Measurements from ENCODE around the gene MAD1L1. TPM values are rescaled to one million over a fixed set of nuclear protein-coding genes. Genes with fewer than 3 reads are reported as not detected.
A peak's percentile ranks its signal among the peaks of the same experiment; 100 is the strongest.

Gene MAD1L1
- total and polyA plus RNA-seq, 2 of the 13 experiments (the other 11 are each of a cell fraction or from before 2014, with no cell fraction given), result 17.4 to 64.7 TPM

DNA sequence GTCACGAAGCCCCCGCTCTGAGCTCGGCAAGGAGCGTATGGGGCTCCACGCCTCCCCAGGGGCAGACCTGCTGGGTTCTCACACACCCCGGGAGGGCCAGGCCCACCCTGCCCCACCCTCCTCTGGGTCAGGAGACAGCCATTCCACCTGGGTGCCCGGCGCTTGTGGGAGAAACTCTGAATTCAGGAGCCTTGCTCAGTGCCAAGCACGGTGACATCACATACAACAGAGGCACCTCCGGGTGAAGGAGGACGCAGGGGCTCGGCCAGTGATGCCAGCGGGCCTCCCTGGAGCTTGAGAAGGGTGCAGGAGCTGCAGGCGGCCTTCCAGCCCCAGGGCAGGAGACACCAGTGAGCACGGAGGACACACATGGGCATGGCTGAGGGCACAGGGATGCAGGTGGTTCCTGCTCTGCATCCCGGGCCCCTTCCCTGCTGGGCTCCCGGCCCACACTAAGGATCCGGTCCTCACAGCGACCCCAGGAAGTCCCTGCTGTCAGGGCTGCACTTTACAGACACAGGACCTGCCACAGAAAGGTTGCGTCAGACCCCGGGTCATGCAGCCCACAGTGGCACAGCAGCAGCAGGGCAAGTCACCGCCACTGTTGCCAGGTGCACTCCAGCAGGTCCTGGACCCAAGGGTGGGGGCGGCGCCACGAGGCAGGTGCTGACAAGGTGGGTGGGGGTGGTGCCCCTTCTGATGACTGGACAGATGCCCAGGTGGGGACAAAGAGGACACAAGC is 108.0 kb downstream of the MAD1L1 start:
- Histone ChIP-seq H3K9ac (ENCODE audit: insufficient read depth, low read depth, low read length) (no peak overlapping the region), H3K4me1 (ENCODE audit: insufficient read depth, low read length) (no peaks in the 10 kb centered on the region), H3K9me3 (ENCODE audit: low read length) (no peaks in the 10 kb centered on the region), H2AFZ (ENCODE audit: low read length) (no peak overlapping the region), H4K20me1 (ENCODE audit: insufficient read depth, low read length) (no peaks in the 10 kb centered on the region), H3K36me3 (replicated peaks in 1 of 2; ENCODE audit: control insufficient read depth in 1 of 2, insufficient read depth in 2 of 2, low read length in 2 of 2) (peaks cover 13 to 35% of the 10 kb centered on the region in 2 experiments; a peak in 4 of 5 replicates), H3K27me3 (ENCODE audit: control insufficient read depth in 1 of 2, insufficient read depth in 2 of 2, low read length in 2 of 2) (no peaks in the 10 kb centered on the region), H3K4me3 (replicated peaks in 1 of 3; ENCODE audit: insufficient read depth in 1 of 3, low read depth in 2 of 3, low read length in 3 of 3) (no peak overlapping the region), H3K27ac (ENCODE audit: extremely low read length, insufficient read depth, low read length) (no peak overlapping the region), H3K4me2 (ENCODE audit: low read depth, low read length) (no peak overlapping the region), H3K79me2 (ENCODE audit: insufficient read depth, low read length) (no peaks in the 10 kb centered on the region)
- FAIRE-seq (no peak), DNase-seq (ENCODE audit: low spot score) (no peak), ATAC-seq (no peak)
- intact Hi-C loops (cut with micrococcal nuclease; ENCODE audit: unreplicated experiment) (no loop called here), in situ Hi-C loops (cut with HindIII; ENCODE audit: extremely low pct_ligation_motif_present, low pct_unique_long_range_greater_than_20kb) (no loop called here)
- WGBS (ENCODE audit: low lambda C conversion rate), result 100% methylated on average over 5 of the region's 25 CpGs
- no TSS peak for BruUV-seq (replicated peaks)
- POLR2A ChIA-PET, result no interaction called here
- 0 out of 2 replicates have a peak, but pooled peaks have one; percentile 5 for TF ChIP-seq CEBPB (IDR thresholded peaks at IDR 0.05; ENCODE audit: borderline replicate concordance, low read depth, low read length)
- TF ChIP-seq DNMT1 (CRISPR knock-in tag; IDR thresholded peaks at IDR 0.05), result no peak
- CTCF ChIA-PET (ENCODE audit: low intra/inter-chr PET ratio, low total read pairs), result no interaction called here

DNA sequence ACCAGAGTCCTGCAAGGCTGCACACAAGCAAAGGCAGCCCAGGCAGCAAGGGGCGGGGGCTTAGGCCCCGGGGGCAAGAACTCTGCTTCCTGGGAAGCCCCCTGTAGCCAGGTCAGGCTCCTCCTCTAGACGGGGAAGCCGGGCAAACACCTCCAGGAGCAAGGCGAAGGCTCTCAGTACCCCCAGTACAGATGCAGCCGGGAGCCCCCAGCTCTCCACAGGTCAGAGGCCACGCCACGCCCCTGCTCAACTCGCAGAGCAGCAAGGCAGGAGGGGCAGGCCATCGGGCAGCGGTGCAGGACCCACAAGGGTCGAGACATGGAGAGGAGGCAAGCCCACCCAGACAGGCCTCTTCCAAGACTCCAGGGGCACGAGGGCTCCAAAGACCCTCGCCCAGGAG is 108.8 kb downstream of the MAD1L1 start:
- CTCF ChIA-PET (ENCODE audit: low intra/inter-chr PET ratio, low total read pairs), result no interaction called here
- POLR2A ChIA-PET, result no interaction called here
- TF ChIP-seq SNRNP70 (IDR thresholded peaks at IDR 0.05; ENCODE audit: low read depth, low read length) (no peak), BORCS8-MEF2B (CRISPR knock-in tag; IDR thresholded peaks at IDR 0.05) (no peak)
- TF ChIP-seq, protein P1, sequence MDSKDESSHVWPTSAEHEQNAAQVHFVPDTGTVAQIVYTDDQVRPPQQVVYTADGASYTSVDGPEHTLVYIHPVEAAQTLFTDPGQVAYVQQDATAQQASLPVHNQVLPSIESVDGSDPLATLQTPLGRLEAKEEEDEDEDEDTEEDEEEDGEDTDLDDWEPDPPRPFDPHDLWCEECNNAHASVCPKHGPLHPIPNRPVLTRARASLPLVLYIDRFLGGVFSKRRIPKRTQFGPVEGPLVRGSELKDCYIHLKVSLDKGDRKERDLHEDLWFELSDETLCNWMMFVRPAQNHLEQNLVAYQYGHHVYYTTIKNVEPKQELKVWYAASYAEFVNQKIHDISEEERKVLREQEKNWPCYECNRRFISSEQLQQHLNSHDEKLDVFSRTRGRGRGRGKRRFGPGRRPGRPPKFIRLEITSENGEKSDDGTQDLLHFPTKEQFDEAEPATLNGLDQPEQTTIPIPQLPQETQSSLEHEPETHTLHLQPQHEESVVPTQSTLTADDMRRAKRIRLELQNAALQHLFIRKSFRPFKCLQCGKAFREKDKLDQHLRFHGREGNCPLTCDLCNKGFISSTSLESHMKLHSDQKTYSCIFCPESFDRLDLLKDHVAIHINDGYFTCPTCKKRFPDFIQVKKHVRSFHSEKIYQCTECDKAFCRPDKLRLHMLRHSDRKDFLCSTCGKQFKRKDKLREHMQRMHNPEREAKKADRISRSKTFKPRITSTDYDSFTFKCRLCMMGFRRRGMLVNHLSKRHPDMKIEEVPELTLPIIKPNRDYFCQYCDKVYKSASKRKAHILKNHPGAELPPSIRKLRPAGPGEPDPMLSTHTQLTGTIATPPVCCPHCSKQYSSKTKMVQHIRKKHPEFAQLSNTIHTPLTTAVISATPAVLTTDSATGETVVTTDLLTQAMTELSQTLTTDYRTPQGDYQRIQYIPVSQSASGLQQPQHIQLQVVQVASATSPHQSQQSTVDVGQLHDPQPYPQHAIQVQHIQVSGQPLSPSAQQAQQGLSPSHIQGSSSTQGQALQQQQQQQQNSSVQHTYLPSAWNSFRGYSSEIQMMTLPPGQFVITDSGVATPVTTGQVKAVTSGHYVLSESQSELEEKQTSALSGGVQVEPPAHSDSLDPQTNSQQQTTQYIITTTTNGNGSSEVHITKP (CRISPR knock-in tag; IDR thresholded peaks at IDR 0.05; ENCODE audit: low read depth), result no peak

More for the DNA sequence above, 108.8 kb downstream of the MAD1L1 start:
- in situ Hi-C loops (cut with HindIII; ENCODE audit: extremely low pct_ligation_motif_present, low pct_unique_long_range_greater_than_20kb) (no loop called here), intact Hi-C loops (cut with micrococcal nuclease; ENCODE audit: unreplicated experiment) (no loop called here)
- WGBS (ENCODE audit: low lambda C conversion rate), result no CpG with 5 or more reads among the region's 14 CpGs
- H3K79me2 ChIP-seq (ENCODE audit: insufficient read depth, low read length), result no peaks in the 10 kb centered on the region
- H3K9me3 ChIP-seq (ENCODE audit: low read length), result no peaks in the 10 kb centered on the region
- DNase-seq (ENCODE audit: low spot score), result no peak
- no peak for ATAC-seq
- no peaks in the 10 kb centered on the region for H4K20me1 ChIP-seq (ENCODE audit: insufficient read depth, low read length)
- H3K4me3 ChIP-seq (replicated peaks in 1 of 3; ENCODE audit: insufficient read depth in 1 of 3, low read depth in 2 of 3, low read length in 3 of 3), result no peak overlapping the region
- H3K36me3 ChIP-seq (replicated peaks in 1 of 2; ENCODE audit: control insufficient read depth in 1 of 2, insufficient read depth in 2 of 2, low read length in 2 of 2), result peaks cover 13 to 27% of the 10 kb centered on the region in 2 experiments; a peak in 4 of 5 replicates
- no peaks in the 10 kb centered on the region for H3K27me3 ChIP-seq (ENCODE audit: control insufficient read depth in 1 of 2, insufficient read depth in 2 of 2, low read length in 2 of 2)
- no TSS peak for BruUV-seq (replicated peaks)
- no peak overlapping the region for H2AFZ ChIP-seq (ENCODE audit: low read length)
- H3K4me2 ChIP-seq (ENCODE audit: low read depth, low read length), result no peak overlapping the region
- H3K27ac ChIP-seq (ENCODE audit: extremely low read length, insufficient read depth, low read length), result no peak overlapping the region
- no peaks in the 10 kb centered on the region for H3K4me1 ChIP-seq (ENCODE audit: insufficient read depth, low read length)
- no peak overlapping the region for H3K9ac ChIP-seq (ENCODE audit: insufficient read depth, low read depth, low read length)
- no peak for FAIRE-seq

All from HepG2 (cell line).